Raji (cell line): ENCODE data around the gene NCBP2.

Source experiments
- POLR2A ChIP-seq: IDR thresholded peaks from 2 replicates; pipeline ENCODE4 v1.6.1; 2011; ENCODE audit warnings: low read depth, low read length, control low read depth; ENCODE audit not compliant: insufficient read depth

Gene NCBP2

DNA sequence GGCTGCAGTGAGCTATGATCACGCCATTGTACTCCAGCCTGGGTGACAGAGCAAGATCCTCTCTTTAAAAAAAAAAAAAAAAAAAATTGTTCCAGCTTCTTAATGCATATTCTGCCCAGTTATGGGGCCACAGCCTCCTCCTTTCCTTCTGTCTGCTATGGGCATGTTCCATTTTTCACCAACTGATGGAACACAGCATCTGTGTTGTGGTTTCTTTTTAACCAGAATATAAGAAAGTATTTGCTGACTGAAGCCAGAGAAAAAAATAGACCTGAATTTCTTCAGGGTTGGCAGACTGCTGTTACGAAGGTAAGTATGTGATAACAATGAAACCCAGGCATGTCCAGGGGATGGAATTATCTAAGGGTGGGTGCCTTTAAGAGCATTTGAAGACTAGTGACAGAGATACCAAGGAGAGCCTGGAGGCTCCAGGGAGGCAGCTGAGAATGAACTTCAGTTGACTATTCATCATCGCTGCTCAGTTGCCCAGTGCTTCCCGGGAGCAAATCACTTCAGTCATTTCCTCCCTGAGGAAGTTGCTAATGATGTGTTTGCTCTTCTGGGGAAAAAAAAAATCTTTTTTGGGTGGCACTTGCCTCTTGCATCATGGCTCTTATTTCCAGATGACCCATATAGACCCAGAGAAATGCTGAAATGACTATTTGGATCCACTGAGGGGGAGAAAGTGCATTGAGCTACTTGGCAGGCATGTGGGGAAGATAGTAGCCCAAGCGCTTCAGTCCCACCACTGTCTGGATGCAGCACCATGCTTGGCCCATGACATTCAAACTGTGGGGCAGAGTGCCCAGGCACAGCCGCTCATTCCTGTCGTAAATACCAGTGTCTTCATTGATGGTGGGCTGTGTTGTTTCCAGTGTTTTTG is 14.5 kb downstream of the NCBP2 start:
- TF ChIP-seq POLR2A, result no peak

DNA sequence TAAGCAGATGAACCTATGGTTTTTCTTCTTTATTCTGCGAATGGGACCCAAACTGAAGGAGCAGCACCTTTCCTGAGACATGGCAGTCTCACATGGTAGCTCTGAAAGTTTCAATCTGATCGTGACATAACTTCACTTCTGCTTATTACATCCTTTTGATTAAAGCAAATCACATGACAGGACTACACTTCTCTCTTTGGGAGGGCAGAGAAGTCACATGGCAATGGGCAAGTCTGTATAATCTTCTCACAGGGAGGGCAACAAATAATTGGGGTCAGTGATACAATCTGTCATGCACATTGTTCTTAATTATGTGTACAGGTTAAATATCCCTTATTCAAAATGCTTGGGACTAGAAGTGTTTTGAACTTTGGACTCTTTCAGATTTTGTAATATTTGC is 21.6 kb downstream of the NCBP2 start:
- no peak for TF ChIP-seq POLR2A

- no peak for TF ChIP-seq POLR2A
These were observed 23.4 kb downstream of the NCBP2 start for GRCh38 chr3:196918968-196919367.

DNA sequence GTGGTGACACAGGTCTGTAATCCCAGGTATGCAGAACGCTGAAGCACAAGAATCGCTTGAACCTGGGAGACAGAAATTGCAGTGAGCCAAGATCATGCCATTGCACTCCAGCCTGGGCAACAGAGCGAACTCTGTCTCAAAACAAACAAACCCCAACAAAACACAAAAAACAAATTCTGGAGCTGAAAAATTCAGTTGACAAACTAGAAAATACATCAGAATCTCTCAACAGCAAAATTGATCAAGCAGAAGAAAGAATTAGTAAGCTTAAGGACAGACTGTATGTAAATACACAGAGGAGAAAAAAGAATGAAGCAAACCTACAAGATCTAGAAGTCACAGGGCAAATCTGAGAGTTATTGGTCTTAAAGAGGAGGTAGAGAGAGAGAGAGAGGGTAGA is 25.3 kb downstream of the NCBP2 start:
- no peak for TF ChIP-seq POLR2A

- TF ChIP-seq POLR2A, result no peak
These were observed 26.1 kb downstream of the NCBP2 start for GRCh38 chr3:196916221-196916620.

DNA sequence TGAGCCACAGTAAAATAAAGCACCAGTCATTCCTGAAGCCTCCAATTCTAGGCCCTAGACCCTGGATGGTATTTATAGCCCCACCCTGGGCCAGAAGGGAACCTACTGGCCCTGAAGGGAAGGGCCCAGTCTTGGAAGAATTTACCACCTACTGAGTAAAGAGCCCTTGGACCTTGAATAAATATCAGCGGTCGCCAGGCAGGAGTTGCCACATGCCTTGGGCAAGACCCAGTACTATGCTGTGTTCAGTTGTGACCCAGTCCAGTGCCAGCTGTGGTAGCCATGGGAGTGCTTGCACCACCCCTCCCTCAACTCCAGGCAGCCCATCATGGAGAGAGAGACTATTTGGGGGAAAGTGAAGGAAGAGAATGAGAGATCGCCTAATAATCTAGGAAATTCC is 27.0 kb downstream of the NCBP2 start:
- TF ChIP-seq POLR2A, result no peak

- TF ChIP-seq POLR2A, result no peak
These were observed 27.5 kb downstream of the NCBP2 start for GRCh38 chr3:196914866-196915265.

DNA sequence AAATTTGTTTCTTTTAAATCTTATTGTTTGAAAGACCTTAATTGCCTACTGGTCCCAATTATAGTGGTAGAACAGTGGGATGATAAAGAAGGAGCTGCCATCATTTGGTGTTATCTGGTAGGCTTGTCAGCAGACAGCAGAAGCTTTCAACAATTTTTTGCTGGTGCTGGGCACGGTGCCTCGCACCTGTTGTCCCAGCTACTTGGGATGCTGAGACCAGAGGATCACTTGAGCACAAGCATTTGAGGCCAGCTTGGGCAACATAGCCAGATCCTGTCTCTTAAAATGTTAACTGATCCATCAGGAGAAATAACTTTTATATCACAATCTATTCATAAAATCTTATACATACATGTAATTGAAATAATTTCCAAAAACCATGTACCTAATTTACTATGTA is 38.6 kb downstream of the NCBP2 start:
- TF ChIP-seq POLR2A, result no peak

- no peak for TF ChIP-seq POLR2A
These were observed 40.0 kb downstream of the NCBP2 start for GRCh38 chr3:196902296-196902695.

- no peak for TF ChIP-seq POLR2A
These were observed 40.6 kb downstream of the NCBP2 start for GRCh38 chr3:196901768-196902167.

DNA sequence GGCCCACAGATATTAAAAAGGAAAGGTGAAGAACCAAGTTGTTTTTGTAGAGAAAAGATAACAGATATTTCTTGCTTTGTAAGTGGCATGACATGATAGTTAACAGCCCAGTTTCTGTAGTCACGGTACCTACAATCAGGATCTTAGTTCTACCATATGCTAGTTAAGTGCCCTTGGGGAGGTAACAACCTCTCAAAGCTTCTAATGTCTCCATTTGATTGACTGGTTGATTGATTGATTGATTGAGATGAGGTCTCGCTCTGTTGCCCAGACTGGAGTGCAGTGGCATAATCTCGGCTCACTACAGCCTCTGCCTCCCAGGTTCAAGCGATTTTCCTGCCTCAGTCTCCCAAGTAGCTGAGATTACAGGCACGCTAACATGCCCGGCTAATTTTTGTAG is 46.1 kb downstream of the NCBP2 start:
- no peak for TF ChIP-seq POLR2A

DNA sequence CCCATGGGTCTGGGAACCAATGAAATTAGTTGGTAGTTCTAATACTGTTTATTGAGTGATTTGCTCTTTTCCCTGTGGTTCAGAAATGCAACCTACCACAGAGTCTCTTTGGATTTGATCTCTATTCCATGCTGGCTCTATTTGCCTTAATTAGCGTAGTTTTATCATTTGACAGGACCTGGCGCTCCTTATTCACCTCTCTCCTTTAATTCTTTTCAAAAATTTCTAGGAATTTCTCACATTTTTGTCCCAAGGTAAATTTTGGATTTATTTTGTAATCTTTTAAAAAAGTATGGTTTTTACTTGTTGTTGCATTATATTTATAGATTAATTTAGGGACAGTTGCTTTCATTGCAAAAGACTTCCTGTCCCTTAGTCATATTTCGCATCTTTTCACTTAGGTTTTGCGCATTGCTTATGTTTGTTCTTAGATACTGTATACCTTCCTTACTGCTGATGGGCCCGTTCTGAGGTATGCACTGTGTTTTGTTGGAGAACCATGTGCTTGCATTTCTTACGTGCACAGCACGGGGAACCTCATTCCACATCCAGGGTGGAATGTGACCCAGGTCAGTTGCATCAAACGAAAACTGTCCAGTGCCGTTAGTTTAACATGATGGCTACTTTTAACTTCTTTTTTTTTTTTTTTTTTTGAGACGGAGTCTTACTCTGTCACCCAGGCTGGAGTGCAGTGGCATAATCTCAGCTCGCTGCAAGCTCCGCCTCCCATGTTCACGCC is 47.6 kb downstream of the NCBP2 start:
- TF ChIP-seq POLR2A, result no peak

DNA sequence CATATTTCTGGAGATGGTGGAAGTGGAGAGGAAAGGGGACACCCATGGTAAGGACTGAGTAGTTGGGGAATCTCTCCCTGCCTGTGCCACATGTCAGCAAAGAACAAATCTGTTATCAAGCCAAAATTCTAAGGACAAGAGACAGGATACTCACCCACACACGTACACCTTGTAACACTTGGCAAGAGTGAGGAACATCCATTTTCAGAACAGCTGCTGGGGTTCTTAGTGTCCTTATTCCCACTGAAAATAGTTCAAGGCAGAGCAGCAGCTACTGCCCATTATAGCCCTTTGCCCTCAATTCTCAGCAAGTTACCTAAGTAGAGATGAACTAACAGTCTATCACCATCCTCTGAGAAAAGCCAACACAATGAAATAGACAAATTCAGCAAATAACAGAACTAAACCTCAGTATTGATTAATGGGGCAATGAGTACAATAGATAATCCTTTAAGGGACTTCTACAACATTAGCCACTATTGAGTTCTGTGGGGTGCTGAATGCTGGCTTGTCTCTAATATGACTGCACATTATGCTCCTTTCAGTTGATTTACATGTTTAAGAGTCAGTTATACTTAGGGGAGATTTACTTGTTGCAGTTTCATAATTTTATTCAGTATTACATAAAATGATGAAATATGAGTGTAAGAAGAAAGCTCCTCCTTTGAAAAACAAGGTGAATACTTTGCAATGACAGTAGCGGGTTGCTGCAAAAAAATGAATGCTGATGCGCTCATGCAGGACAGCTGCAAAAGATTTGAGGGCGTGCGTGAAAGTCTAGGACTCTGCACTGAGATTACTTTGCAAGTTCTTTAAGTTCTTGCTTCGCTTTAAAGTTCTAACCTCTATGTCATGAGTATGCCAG is 52.3 kb downstream of the NCBP2 start:
- TF ChIP-seq POLR2A, result no peak

DNA sequence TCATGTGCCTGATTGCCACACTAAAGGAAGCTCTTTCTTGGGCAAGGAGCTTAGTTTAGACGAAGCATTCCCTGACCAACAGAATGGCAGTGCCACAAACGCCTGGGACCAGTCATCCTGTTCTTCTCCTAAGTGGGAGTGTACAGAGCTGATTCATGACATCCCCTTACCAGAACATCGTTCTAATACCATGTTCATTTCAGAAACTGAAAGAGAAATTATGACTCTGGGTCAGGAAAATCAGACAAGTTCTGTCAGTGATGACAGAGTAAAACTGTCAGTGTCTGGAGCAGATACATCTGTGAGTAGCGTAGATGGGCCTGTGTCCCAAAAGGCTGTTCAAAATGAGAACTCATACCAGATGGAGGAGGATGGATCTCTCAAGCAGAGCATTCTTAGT is 56.2 kb downstream of the NCBP2 start:
- TF ChIP-seq POLR2A, result no peak
